ENCODE results near the gene CCSER1.

DNA sequence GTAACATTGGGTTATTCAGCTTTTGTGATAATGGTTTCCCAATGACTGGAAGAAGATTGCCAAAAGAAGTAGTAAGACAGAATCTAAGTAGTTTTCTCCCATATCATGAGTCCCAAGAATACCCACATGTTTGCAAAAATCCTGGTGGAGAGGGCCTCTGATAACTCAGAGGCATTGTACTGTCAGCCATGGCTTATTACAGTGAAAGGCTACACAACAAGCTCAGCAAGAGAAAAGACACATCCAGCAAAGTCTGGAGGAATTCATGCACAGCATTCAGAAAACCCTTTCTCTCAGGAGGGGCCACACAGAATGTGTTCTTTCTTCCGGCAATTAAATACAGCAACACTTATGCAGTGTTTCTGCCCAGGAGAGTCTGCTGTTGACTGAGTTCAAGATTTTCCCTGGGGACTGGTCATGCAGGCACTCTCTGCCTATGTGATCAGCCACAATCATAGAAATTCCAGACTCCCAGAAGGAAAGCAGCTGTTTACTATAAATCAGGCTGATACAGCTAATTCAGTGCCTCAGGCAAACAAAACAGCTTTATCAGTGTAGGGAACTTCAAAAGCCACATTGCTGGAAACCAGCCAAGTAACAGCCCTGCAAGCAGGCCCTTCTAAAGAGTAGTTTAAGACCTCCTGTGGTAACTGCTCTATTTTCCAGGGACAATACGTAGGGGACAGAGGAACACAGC, 937.1 kb downstream of the CCSER1 start:
- TF ChIP-seq, protein P1, sequence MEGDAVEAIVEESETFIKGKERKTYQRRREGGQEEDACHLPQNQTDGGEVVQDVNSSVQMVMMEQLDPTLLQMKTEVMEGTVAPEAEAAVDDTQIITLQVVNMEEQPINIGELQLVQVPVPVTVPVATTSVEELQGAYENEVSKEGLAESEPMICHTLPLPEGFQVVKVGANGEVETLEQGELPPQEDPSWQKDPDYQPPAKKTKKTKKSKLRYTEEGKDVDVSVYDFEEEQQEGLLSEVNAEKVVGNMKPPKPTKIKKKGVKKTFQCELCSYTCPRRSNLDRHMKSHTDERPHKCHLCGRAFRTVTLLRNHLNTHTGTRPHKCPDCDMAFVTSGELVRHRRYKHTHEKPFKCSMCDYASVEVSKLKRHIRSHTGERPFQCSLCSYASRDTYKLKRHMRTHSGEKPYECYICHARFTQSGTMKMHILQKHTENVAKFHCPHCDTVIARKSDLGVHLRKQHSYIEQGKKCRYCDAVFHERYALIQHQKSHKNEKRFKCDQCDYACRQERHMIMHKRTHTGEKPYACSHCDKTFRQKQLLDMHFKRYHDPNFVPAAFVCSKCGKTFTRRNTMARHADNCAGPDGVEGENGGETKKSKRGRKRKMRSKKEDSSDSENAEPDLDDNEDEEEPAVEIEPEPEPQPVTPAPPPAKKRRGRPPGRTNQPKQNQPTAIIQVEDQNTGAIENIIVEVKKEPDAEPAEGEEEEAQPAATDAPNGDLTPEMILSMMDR (IDR thresholded peaks at IDR 0.05; ENCODE audit: insufficient read depth, low read length, poor library complexity, severe bottlenecking), result no peak
- no peak for TF ChIP-seq EZH2phosphoT487 (conservative IDR thresholded peaks at IDR 0.05; ENCODE audit: low read length)

All from SU-DHL-6 (cell line).